Measurements from ENCODE around the gene RPP40. TPM values are rescaled to one million over a fixed set of nuclear protein-coding genes. Genes with fewer than 3 reads are reported as not detected.

Gene RPP40
- total RNA-seq, 2 experiments from 2014 or later, result 12.2 to 22.7 TPM

- ChIA-PET POLR2A (no interaction called here), CTCF (ENCODE audit: unreplicated experiment) (no interaction called here)
- no peak for DNase-seq (ENCODE audit: low spot score)
- no TSS peak for BruUV-seq (replicated peaks)
- intact Hi-C loops (cut with micrococcal nuclease; ENCODE audit: unreplicated experiment), result no loop called here
- no peaks in the 10 kb centered on the region for H3K9me2 ChIP-seq (ENCODE audit: insufficient read depth, low read length)
- no peaks in the 10 kb centered on the region for H3K4me1 ChIP-seq (ENCODE audit: insufficient read depth, low read length, poor library complexity, severe bottlenecking)
- H3K4me2 ChIP-seq (ENCODE audit: low read length), result no peak overlapping the region
- no peak overlapping the region for H3K27ac ChIP-seq (ENCODE audit: low read depth, low read length, poor library complexity, severe bottlenecking)
- no peaks in the 10 kb centered on the region for H3K36me3 ChIP-seq (ENCODE audit: insufficient read depth, low read length)
- no peak overlapping the region for H2AFZ ChIP-seq (ENCODE audit: low read length)
- no peaks in the 10 kb centered on the region for H4K20me1 ChIP-seq (ENCODE audit: insufficient read depth, low read length)
- no peaks in the 10 kb centered on the region for H3K9me3 ChIP-seq (ENCODE audit: low read length)
- no peak for TF ChIP-seq CTCF (conservative IDR thresholded peaks at IDR 0.05; ENCODE audit: low read length)
- TF ChIP-seq EZH2phosphoT487 (IDR thresholded peaks at IDR 0.05; ENCODE audit: borderline replicate concordance, low read depth, low read length), result no peak
- no peak overlapping the region for H3K4me3 ChIP-seq (ENCODE audit: low read depth, low read length, poor library complexity, severe bottlenecking)
- H3K79me2 ChIP-seq (ENCODE audit: insufficient read depth, low read depth, low read length), result no peaks in the 10 kb centered on the region
Observed at GRCh38 chr6:4969609-4970285, 34.1 kb downstream of the RPP40 start.

- no TSS peak for BruUV-seq (replicated peaks)
- Histone ChIP-seq H3K4me2 (ENCODE audit: low read length) (no peak overlapping the region), H3K27ac (ENCODE audit: low read depth, low read length, poor library complexity, severe bottlenecking) (no peak overlapping the region)
Observed at GRCh38 chr6:4967301-4968030, 36.4 kb downstream of the RPP40 start.

More at GRCh38 chr6:4967301-4968030, 36.4 kb downstream of the RPP40 start:
- DNase-seq (ENCODE audit: low spot score), result no peak
- TF ChIP-seq EZH2phosphoT487 (IDR thresholded peaks at IDR 0.05; ENCODE audit: borderline replicate concordance, low read depth, low read length), result no peak
- TF ChIP-seq CTCF (conservative IDR thresholded peaks at IDR 0.05; ENCODE audit: low read length), result no peak
- intact Hi-C loops (cut with micrococcal nuclease; ENCODE audit: unreplicated experiment), result no loop called here
- H3K79me2 ChIP-seq (ENCODE audit: insufficient read depth, low read depth, low read length), result no peaks in the 10 kb centered on the region
- H4K20me1 ChIP-seq (ENCODE audit: insufficient read depth, low read length), result no peaks in the 10 kb centered on the region
- no peak overlapping the region for H3K4me3 ChIP-seq (ENCODE audit: low read depth, low read length, poor library complexity, severe bottlenecking)
- H3K4me1 ChIP-seq (ENCODE audit: insufficient read depth, low read length, poor library complexity, severe bottlenecking), result no peaks in the 10 kb centered on the region
- ChIA-PET CTCF (ENCODE audit: unreplicated experiment) (no interaction called here), POLR2A (interaction anchor here (0.9 kb wide), 1 partner anchor 10 kb away, joined by 4 read pairs; no protein-coding TSS in a partner anchor)
- H2AFZ ChIP-seq (ENCODE audit: low read length), result no peak overlapping the region
- H3K9me2 ChIP-seq (ENCODE audit: insufficient read depth, low read length), result no peaks in the 10 kb centered on the region
- H3K36me3 ChIP-seq (ENCODE audit: insufficient read depth, low read length), result no peaks in the 10 kb centered on the region
- no peaks in the 10 kb centered on the region for H3K9me3 ChIP-seq (ENCODE audit: low read length)

All from OCI-LY7 (cell line).